HG03108 (cell line): ENCODE measurements around the gene DLL1.

Experiments used
- ATAC-seq: cut with Tn5 transposase; IDR thresholded peaks from one replicate; pipeline ENCODE4 v1.9.1; 2021; ENCODE audit warnings: moderate library complexity; ENCODE audit not compliant: unreplicated experiment

Gene DLL1

DNA sequence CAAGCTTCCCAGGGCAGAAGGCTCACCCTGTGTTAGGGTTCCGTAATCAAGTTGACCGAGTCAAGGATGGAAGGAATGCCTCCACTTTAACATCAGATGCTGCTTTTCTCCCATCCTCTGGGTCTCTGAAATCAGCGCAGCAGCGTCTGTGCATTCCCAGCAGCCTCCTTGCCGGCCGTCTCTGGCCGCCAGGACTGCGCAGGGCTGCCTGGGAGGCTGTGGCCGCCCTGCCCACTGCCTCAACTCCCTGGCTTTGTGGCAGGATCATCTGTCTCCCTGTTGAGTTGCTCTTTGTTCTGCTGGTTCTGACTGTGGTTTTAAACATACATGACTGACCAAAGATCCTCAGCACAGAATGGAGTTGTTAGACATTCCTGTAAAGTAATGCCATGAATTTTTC lies 56.5 kb downstream of the DLL1 start:
- ATAC-seq = no peak

DNA sequence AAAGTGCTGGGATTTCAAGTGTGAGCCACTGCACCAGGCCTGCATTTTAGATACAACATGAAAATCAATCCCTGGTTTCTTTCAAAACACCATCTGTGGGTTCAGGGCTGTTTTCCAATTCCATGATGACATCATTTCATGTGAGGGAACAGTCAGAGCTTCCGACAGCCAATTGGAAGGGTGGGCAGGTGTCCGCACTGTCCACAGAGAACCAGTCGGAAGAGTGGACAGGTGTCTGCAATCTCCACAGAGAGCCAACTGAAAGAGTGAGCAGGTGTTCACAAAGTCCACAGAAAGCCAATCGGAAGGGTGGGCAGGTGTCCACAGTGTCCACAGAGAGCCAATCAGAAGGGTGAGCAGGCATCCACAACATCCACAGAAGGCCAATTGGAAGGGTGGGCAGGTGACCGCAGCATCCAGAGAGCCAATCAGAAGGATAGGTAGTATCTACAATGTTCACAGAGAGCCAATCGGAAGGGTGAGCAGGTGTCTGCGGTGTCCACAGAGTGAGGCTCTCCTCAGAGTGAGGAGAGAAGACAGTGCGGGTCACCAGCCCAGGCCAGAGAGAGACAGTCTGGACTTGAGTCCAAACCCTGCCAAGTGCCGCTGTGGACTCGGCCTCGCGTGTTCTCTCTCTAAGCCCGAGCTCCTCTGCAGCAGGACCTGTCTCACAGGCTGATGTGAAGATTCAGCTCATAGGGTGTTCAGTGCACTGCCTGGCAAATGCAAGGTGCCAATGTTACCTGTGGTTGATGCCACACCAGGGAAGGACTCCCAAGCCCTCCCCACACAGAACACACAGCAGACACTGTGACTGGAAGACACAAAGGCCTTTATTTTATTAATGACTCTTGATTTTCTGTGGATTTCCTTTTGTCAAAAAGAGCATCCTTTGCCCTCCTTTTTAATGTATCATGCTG lies 57.3 kb downstream of the DLL1 start:
- no peak for ATAC-seq
